Astrocyte (in vitro differentiated cells and primary cell): ENCODE measurements around the gene AKAP11.

Experiments used
- EZH2 ChIP-seq: IDR thresholded peaks from 2 replicates; pipeline ENCODE4 v1.6.1; 2012; ENCODE audit warnings: mild to moderate bottlenecking, low read length, inconsistent platforms; ENCODE audit not compliant: insufficient read depth
- TF ChIP-seq, protein P1 (sequence below): IDR thresholded peaks from 2 replicates; pipeline ENCODE4 v1.5.1; 2011; ENCODE audit warnings: low read depth, mild to moderate bottlenecking, inconsistent platforms, low read length, moderate library complexity; ENCODE audit not compliant: insufficient read depth

DNA sequence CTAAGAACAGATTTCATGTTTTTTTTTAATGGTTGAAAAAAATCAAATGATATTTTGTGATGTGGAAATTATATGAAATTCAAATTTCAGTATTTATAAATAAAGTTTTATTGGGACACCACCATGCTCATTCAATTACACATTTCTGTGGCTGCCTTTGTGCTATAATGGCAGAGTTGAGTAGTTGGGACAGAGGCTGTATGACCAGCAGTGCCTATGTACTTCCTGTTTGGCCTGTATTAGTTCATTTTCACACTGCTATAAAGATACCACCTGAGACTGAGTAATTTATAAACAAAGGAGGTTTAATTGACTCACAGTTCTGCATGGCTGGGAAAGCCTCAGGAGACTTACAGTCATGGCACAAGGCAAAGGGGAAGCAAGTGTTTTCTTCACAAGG lies 33.6 kb downstream of the AKAP11 start:
- TF ChIP-seq, protein P1, sequence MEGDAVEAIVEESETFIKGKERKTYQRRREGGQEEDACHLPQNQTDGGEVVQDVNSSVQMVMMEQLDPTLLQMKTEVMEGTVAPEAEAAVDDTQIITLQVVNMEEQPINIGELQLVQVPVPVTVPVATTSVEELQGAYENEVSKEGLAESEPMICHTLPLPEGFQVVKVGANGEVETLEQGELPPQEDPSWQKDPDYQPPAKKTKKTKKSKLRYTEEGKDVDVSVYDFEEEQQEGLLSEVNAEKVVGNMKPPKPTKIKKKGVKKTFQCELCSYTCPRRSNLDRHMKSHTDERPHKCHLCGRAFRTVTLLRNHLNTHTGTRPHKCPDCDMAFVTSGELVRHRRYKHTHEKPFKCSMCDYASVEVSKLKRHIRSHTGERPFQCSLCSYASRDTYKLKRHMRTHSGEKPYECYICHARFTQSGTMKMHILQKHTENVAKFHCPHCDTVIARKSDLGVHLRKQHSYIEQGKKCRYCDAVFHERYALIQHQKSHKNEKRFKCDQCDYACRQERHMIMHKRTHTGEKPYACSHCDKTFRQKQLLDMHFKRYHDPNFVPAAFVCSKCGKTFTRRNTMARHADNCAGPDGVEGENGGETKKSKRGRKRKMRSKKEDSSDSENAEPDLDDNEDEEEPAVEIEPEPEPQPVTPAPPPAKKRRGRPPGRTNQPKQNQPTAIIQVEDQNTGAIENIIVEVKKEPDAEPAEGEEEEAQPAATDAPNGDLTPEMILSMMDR = no peak
- TF ChIP-seq EZH2 = no peak
